GM11168 (cell line): Measurements from ENCODE around the gene USP10.

Experiments
- in situ Hi-C: fragments of 300-500 bp; cut with MboI; formaldehyde crosslinking; loops from one replicate; pipeline ENCODE4 v1.12.0; 2022; ENCODE audit warnings: low sequenced_read_pairs; ENCODE audit not compliant: unreplicated experiment

USP10 gene

GRCh38 chr16:84699712-84700445 is at the start of gene USP10:
TSS of gene USP10 (plus strand) at chr16:84700000. CDS start at chr16:84700091, 91 bp downstream.
- in situ Hi-C loops = no loop called here

- in situ Hi-C loops = no loop called here
Observed at GRCh38 chr16:84650062-84650991, 49.5 kb upstream of the USP10 start.

- in situ Hi-C loops = no loop called here
Observed at GRCh38 chr16:84652566-84652965, 47.2 kb upstream of the USP10 start.

GRCh38 chr16:84654238-84654637 is 45.6 kb upstream of the USP10 start:
- in situ Hi-C loops = no loop called here

- in situ Hi-C loops = no loop called here
Observed at GRCh38 chr16:84654998-84655397, 44.8 kb upstream of the USP10 start.

GRCh38 chr16:84656649-84657048 is 43.2 kb upstream of the USP10 start:
- in situ Hi-C loops = no loop called here

- in situ Hi-C loops = no loop called here
Observed at GRCh38 chr16:84657229-84657837, 42.5 kb upstream of the USP10 start.

- in situ Hi-C loops = no loop called here
Observed at GRCh38 chr16:84658690-84659089, 41.1 kb upstream of the USP10 start.

- in situ Hi-C loops = no loop called here
Observed at GRCh38 chr16:84659656-84660300, 40.0 kb upstream of the USP10 start.

GRCh38 chr16:84660973-84661372 is 38.8 kb upstream of the USP10 start:
- in situ Hi-C loops = no loop called here

GRCh38 chr16:84661418-84662060 is 38.3 kb upstream of the USP10 start:
- in situ Hi-C loops = no loop called here

- in situ Hi-C loops = no loop called here
Observed at GRCh38 chr16:84662471-84662870, 37.3 kb upstream of the USP10 start.

- in situ Hi-C loops = no loop called here
Observed at GRCh38 chr16:84663433-84664101, 36.2 kb upstream of the USP10 start.

- in situ Hi-C loops = no loop called here
Observed at GRCh38 chr16:84665359-84665758, 34.4 kb upstream of the USP10 start.

GRCh38 chr16:84665843-84666242 is 34.0 kb upstream of the USP10 start:
- in situ Hi-C loops = no loop called here

- in situ Hi-C loops = no loop called here
Observed at GRCh38 chr16:84667600-84668309, 32.0 kb upstream of the USP10 start.

GRCh38 chr16:84670063-84670462 is 29.7 kb upstream of the USP10 start:
- in situ Hi-C loops = no loop called here

GRCh38 chr16:84672276-84673202 is 27.3 kb upstream of the USP10 start:
- in situ Hi-C loops = no loop called here
